Subcutaneous adipose tissue (tissue), 4 donors: ENCODE measurements around the gene COX4I2. TPM values are rescaled to one million over a fixed set of nuclear protein-coding genes. Genes with fewer than 3 reads are reported as not detected.

Source experiments
- total RNA-seq, 4 donors: library from RNA; depleted of rRNA; stranded (reverse); fragments of >200 nt; gene quantifications; one replicate each; pipeline ENCODE4 v1.1.0, GENCODE V29; 2016
- TF ChIP-seq, protein P1 (sequence below): fragments of 450-650 bp; IDR thresholded peaks from one replicate; pipeline ENCODE4 v1.5.1; 2016; ENCODE audit warnings: low read depth, mild to moderate bottlenecking, control low read depth, antibody characterized with exemption, moderate library complexity

The COX4I2 gene
- total RNA-seq, 4 donors from 2014 or later = 2.6 to 8.9 (median 5.5) TPM; not detected in 1

- TF ChIP-seq, protein P1, sequence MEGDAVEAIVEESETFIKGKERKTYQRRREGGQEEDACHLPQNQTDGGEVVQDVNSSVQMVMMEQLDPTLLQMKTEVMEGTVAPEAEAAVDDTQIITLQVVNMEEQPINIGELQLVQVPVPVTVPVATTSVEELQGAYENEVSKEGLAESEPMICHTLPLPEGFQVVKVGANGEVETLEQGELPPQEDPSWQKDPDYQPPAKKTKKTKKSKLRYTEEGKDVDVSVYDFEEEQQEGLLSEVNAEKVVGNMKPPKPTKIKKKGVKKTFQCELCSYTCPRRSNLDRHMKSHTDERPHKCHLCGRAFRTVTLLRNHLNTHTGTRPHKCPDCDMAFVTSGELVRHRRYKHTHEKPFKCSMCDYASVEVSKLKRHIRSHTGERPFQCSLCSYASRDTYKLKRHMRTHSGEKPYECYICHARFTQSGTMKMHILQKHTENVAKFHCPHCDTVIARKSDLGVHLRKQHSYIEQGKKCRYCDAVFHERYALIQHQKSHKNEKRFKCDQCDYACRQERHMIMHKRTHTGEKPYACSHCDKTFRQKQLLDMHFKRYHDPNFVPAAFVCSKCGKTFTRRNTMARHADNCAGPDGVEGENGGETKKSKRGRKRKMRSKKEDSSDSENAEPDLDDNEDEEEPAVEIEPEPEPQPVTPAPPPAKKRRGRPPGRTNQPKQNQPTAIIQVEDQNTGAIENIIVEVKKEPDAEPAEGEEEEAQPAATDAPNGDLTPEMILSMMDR = no peak
These were observed 41.0 kb downstream of the COX4I2 start for GRCh38 chr20:31678389-31679356.

DNA sequence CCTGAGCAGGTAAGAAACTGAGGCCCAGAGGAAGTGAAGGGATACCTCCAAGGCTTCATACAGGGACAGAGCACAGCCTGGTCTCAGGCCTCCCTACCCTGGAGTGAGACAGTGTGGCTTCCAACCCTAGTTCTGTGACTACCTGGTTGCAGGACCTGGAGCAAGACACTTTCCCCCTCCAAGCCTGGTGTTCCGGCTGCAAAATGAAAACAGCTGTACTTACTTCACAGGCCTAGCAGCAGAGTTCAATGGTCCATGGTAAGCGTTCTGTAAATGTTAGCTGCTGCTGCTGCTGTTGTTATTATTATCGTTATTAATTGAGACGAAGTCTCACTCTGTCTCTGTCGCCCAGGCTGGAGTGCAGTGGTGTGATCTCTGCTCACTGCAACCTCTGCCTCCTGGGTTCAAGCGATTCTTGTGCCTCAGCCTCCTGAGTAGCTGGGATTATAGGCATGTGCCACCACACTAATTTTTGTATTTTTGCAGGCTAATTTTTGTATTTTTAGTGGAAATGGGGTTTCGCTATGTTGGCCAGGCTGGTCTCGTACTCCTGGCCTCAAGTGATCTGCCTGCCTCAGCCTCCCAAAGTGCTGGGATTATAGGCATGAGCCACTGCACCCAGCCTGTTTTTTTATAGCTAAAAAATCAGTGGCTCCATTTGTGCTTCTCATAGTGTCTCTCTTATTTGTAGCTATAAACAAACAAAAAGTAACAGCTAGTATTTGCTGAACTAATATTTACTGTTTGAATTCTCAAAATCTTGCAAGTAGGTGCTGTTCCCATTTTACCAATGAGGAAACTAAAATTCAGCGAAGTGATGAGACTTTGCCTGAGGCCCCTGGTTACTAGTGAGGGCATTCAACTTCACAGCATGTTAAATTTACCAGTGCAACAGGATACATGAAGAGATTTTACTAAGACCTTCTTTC lies 41.9 kb downstream of the COX4I2 start:
- TF ChIP-seq, protein P1 = no peak

- TF ChIP-seq, protein P1 = no peak
These were observed 42.8 kb downstream of the COX4I2 start for GRCh38 chr20:31680286-31681127.

DNA sequence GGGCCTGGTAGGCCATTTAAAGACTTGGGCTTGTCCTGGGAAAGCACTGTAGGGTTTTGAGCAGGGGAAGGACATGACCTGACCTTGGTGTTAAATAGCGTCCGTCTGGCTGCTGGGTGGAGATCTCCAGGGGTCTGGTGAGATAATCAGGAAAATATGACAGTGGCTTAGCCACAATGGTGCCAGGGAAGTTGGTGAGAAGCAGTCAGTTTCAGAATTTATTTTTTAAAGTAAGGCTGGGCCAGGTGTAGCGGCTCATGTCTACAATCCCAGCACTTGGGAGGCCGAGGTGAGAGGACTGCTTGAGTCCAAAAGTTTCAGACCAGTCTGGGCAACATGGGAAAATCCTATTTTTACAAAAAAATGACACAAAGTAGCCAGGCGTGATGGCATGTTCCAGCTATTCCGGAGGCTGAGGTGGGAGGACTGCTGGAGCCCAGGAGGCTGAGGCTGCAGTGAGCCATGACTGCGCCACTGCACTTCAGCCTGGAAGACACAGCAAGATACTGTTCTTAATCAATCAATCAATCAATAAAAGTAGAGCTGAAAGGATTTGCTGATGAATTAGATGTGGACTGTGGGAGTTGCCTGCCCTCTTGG lies 43.5 kb downstream of the COX4I2 start:
- TF ChIP-seq, protein P1 = no peak

DNA sequence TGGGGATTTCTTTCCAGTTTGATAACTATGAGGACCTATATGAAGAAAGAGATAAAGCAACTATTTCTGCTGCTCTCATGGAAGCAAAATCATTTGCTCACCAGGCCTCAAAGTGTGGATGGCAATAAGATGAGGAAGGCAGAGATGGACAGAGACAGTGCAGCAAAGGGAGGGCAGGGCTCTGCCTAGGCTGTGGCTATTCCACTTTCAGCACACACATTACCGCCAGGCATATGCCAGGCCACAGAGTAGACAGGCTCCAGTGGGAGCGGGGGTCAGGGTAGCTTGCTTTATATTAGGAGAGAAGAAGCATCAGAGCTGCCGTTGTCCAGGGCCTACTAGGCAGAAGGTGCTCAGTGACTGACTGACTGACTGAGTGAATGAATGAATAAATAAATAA lies 44.1 kb downstream of the COX4I2 start:
- TF ChIP-seq, protein P1 = no peak

DNA sequence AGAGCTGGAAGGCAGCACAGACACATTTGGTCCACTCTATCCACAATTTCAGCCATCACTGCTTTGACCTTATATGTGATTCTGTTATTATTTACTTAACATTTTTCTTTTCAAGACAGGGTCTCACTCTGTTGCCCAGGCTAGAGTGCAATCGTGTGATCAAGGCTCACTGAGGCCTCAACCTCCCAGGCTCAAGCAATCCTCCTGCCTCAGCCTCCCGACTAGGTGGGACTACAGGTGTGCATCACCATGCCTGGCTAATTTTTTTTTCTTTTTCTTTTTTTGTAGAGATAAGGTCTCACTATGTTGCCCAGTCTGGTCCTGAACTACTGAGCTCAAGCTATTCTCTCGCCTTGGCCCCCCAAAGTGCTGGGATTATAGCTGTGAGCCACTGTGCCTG lies 44.6 kb downstream of the COX4I2 start:
- TF ChIP-seq, protein P1 = no peak
